GM12878 (cell line): ENCODE measurements around the gene NXPE1. TPM values are rescaled to one million over a fixed set of nuclear protein-coding genes. Genes with fewer than 3 reads are reported as not detected.

Experiments used
- ATAC-seq: fragments of 200-7000 bp; cut with Tn5 transposase; 3 replicates; pipeline ENCODE4 v1.9.1; 2020; ENCODE audit warnings: mild to moderate bottlenecking, moderate library complexity
- BruUV-seq: library from RNA; stranded (reverse); fragments of 400-500 nt; replicated peaks from 2 replicates; lab custom pipeline; 2021; lab: Mats Ljungman, UMichigan
- CTCF ChIA-PET: fragments of 300-600 bp; sonication (Branson Sonifier 250); formaldehyde crosslinking; extraction: SDS; loops from one replicate; lab custom pipeline; 2021; ENCODE audit warnings: inconsistent platforms; lab: Yijun Ruan, JAX
- POLR2A ChIA-PET: fragments of 350-600 bp; formaldehyde crosslinking; extraction: SDS; loops from one replicate; lab custom pipeline; 2021; ENCODE audit warnings: inconsistent platforms; lab: Charles Lee
- RAD21 ChIA-PET: fragments of 300-600 bp; sonication (Branson Sonifier 250); formaldehyde crosslinking; loops from one replicate; lab custom pipeline; 2023; ENCODE audit warnings: antibody characterized with exemption; ENCODE audit not compliant: unreplicated experiment; lab: Charles Lee
- SMC1A ChIA-PET: fragments of 300-600 bp; sonication (Branson Sonifier 250); formaldehyde crosslinking; loops from one replicate; lab custom pipeline; 2023; ENCODE audit not compliant: unreplicated experiment, uncharacterized antibody; lab: Charles Lee
- DNase-seq: peaks from one replicate; pipeline ENCODE4 v3.0.0-alpha.2; 2011; ENCODE audit warnings: low read depth, low spot score
- FAIRE-seq: peaks from 3 replicates; lab custom pipeline; 2011; peaks lifted over from hg19 to GRCh38; lab: Jason Lieb, UNC
- H2AFZ ChIP-seq: 2 replicates; pipeline ENCODE4 v1.6.0; 2011; ENCODE audit warnings: low read depth, low read length, control low read depth; ENCODE audit not compliant: control insufficient read depth
- H3K27ac ChIP-seq: 2 replicates; pipeline ENCODE4 v1.5.1; 2011; ENCODE audit warnings: control low read depth; ENCODE audit not compliant: control insufficient read depth, insufficient read depth
- H3K27me3 ChIP-seq, 2 experiments: replicated peaks in 1 of 2; 2 replicates each; pipeline versions ENCODE4 v1.6.0 to v1.6.1; 2011; ENCODE audit warnings: low read length in 1 of 2; ENCODE audit not compliant: control insufficient read depth in 2 of 2, insufficient read depth in 2 of 2
- H3K36me3 ChIP-seq, 2 experiments: 2 replicates each; pipeline ENCODE4 v1.5.1; 2011; ENCODE audit warnings: low read length in 1 of 2; ENCODE audit not compliant: control insufficient read depth in 2 of 2, insufficient read depth in 2 of 2
- H3K4me1 ChIP-seq: 2 replicates; pipeline ENCODE4 v1.6.1; 2011; ENCODE audit warnings: mild to moderate bottlenecking, low read length, moderate library complexity, mixed read lengths; ENCODE audit not compliant: control insufficient read depth, insufficient read depth
- H3K4me2 ChIP-seq: 2 replicates; pipeline ENCODE4 v1.6.0; 2011; ENCODE audit warnings: control low read depth; ENCODE audit not compliant: control insufficient read depth, insufficient read depth
- H3K4me3 ChIP-seq: fragments of 200-600 bp; sonication (generic); 2 replicates; pipeline ENCODE4 v1.5.1; 2016
- H3K79me2 ChIP-seq: 2 replicates; pipeline ENCODE4 v1.6.0; 2011; ENCODE audit warnings: low read length; ENCODE audit not compliant: control insufficient read depth, insufficient read depth
- H3K9ac ChIP-seq: 2 replicates; pipeline ENCODE4 v1.8.0; 2011; ENCODE audit warnings: low read length, control low read depth, mixed read lengths; ENCODE audit not compliant: control insufficient read depth, insufficient read depth
- H3K9me3 ChIP-seq: replicated peaks from 3 replicates; pipeline ENCODE4 v1.5.1; 2011; ENCODE audit warnings: mild to moderate bottlenecking, low read length; ENCODE audit not compliant: control insufficient read depth, insufficient read depth
- H4K20me1 ChIP-seq: 2 replicates; pipeline ENCODE4 v1.6.0; 2011; ENCODE audit not compliant: control insufficient read depth, insufficient read depth
- BMI1 ChIP-seq: fragments of 450-650 bp; IDR thresholded peaks from 2 replicates; pipeline ENCODE4 v1.6.1; 2016; ENCODE audit warnings: mild to moderate bottlenecking, moderate library complexity, borderline replicate concordance
- BRCA1 ChIP-seq: IDR thresholded peaks from 2 replicates; pipeline ENCODE4 v1.6.1; 2011; ENCODE audit warnings: low read depth, low read length, improper control_type of control experiment
- CEBPB ChIP-seq, 2 experiments: fragments of 150-350 bp in 1 of 2; IDR thresholded peaks; 2 replicates each; pipeline ENCODE4 v1.6.1; 2012 to 2014; ENCODE audit warnings: low read depth in 2 of 2, low read length in 2 of 2, borderline replicate concordance in 1 of 2, inconsistent platforms in 1 of 2
- CEBPZ ChIP-seq: fragments of 150-350 bp; IDR thresholded peaks from 2 replicates; pipeline ENCODE4 v1.6.1; 2016; ENCODE audit warnings: low read depth, low read length
- CTCF ChIP-seq, 3 experiments: IDR thresholded peaks in 2 of 3; conservative IDR thresholded peaks in 1 of 3; 2 replicates each; pipeline ENCODE4 v1.5.1; 2011; ENCODE audit warnings: low read depth in 3 of 3, low read length in 3 of 3, mild to moderate bottlenecking in 3 of 3, control low read depth in 2 of 3, moderate library complexity in 2 of 3, inconsistent platforms in 1 of 3, mixed read lengths in 1 of 3; ENCODE audit not compliant: control insufficient read depth in 2 of 3, insufficient read depth in 1 of 3; ENCODE audit errors: extremely low read depth in 1 of 3
- EZH2 ChIP-seq: IDR thresholded peaks from 2 replicates; pipeline ENCODE4 v1.6.1; 2012; ENCODE audit warnings: low read depth, mild to moderate bottlenecking, control low read depth, inconsistent platforms, low read length, borderline replicate concordance; ENCODE audit not compliant: control insufficient read depth
- HDAC2 ChIP-seq: fragments of 200-600 bp; sonication (generic); IDR thresholded peaks from 2 replicates; pipeline ENCODE4 v1.6.1; 2017
- HDAC6 ChIP-seq: fragments of 200-600 bp; sonication (generic); IDR thresholded peaks from one replicate; pipeline ENCODE4 v1.8.0; 2017; ENCODE audit warnings: antibody characterized with exemption; ENCODE audit not compliant: unreplicated experiment
- MYC ChIP-seq: IDR thresholded peaks from 2 replicates; pipeline ENCODE4 v1.6.1; 2011; ENCODE audit warnings: mild to moderate bottlenecking, low read length, moderate library complexity, inconsistent platforms; ENCODE audit not compliant: insufficient read depth, insufficient replicate concordance, insufficient read length, severe bottlenecking
- NKRF ChIP-seq: fragments of 450-650 bp; conservative IDR thresholded peaks from 2 replicates; pipeline ENCODE4 v1.6.1; 2017; ENCODE audit warnings: mild to moderate bottlenecking, moderate library complexity
- SMC3 ChIP-seq: IDR thresholded peaks from 2 replicates; pipeline ENCODE4 v1.6.1; 2011; ENCODE audit warnings: low read length, improper control_type of control experiment, borderline replicate concordance
- ZBED1 ChIP-seq: IDR thresholded peaks from 2 replicates; pipeline ENCODE4 v1.6.1; 2016; ENCODE audit warnings: borderline replicate concordance
- ZNF24 ChIP-seq: fragments of 450-650 bp; IDR thresholded peaks from 2 replicates; pipeline ENCODE4 v1.6.1; 2017; ENCODE audit warnings: antibody characterized with exemption, mild to moderate bottlenecking
- WGBS: methylation state at CpG from one replicate; pipeline ENCODE4 v1.1.6; 2016; ENCODE audit warnings: low lambda C conversion rate; ENCODE audit not compliant: insufficient replicate concordance, insufficient coverage; ENCODE audit errors: missing lambda C conversion rate; 5-methylcytosine and 5-hydroxymethylcytosine counted together
- in situ Hi-C: fragments of 300-500 bp; cut with MboI; formaldehyde crosslinking; loops from 9 replicates; pipeline ENCODE4 v1.14.3; 2018; ENCODE audit warnings: mixed read lengths
- intact Hi-C: fragments of 100-400 bp; cut with micrococcal nuclease; formaldehyde crosslinking; loops from one replicate; pipeline ENCODE4 v1.14.2; 2022; ENCODE audit not compliant: unreplicated experiment
- polyA plus RNA-seq, 11 experiments: library from polyadenylated mRNA; depleted of rRNA in 4 of 11; unstranded in 6 of 11; stranded (reverse) in 5 of 11; fragments of >200 nt; fragmentation: Nextera tagmentation in 4 of 11; fragmentation: Illumina TruSeq in 1 of 11; extraction: Ambion mirVana in 4 of 11; extraction: Trizol in 1 of 11; gene quantifications; 1 replicate in 1 of 11; 2 replicates in 10 of 11; pipeline versions ENCODE4 v1.2.1 to v1.2.3, GENCODE V29; 2011 to 2016; ENCODE audit warnings: inconsistent platforms in 2 of 11, missing spikeins in 2 of 11, low read depth in 1 of 11
- total RNA-seq, 4 experiments: library from RNA; depleted of rRNA in 3 of 4; stranded (reverse); fragments of >200 nt in 3 of 4; fragmentation: Illumina TruSeq in 1 of 4; extraction: Trizol in 1 of 4; gene quantifications; 2 replicates each; pipeline versions ENCODE4 v1.2.1 to v1.2.3, GENCODE V29; 2013 to 2021

NXPE1 gene
- total and polyA plus RNA-seq, 10 of the 15 experiments (the other 5 are each of a cell fraction or from before 2014, with no cell fraction given): not detected

GRCh38 chr11:114586797-114587196 is 27.1 kb upstream of the NXPE1 start:
- no TSS peak for BruUV-seq
- no peaks in the 10 kb centered on the region for H3K36me3 ChIP-seq
- no peak overlapping the region for H3K4me3 ChIP-seq
- DNase-seq (no peak), ATAC-seq (no peak), FAIRE-seq (no peak)
- POLR2A ChIA-PET: no interaction called here
- TF ChIP-seq BMI1 (no peak), ZBED1 (no peak), CEBPB (IDR thresholded peaks at IDR 0.05; ENCODE audit: borderline replicate concordance in 1 of 2, low read depth in 2 of 2, low read length in 2 of 2) (no peak), SMC3 (no peak), HDAC2 (no peak), NKRF (no peak), CEBPZ (no peak), ZNF24 (no peak), EZH2 (no peak), MYC (no peak), HDAC6 (no peak), CTCF (IDR thresholded peaks at IDR 0.05 in 2 of 3, conservative IDR thresholded peaks at IDR 0.05 in 1 of 3; ENCODE audit: control insufficient read depth in 2 of 3, extremely low read depth in 1 of 3, insufficient read depth in 1 of 3, low read depth in 3 of 3, low read length in 3 of 3) (no peak), BRCA1 (no peak)
- WGBS: 68% methylated on average over 5 of the region's 5 CpGs
- peaks cover 79% of the 10 kb centered on the region for H3K9me3 ChIP-seq
- intact Hi-C loops: no loop called here
- H3K4me2 ChIP-seq: no peak overlapping the region
- H3K9ac ChIP-seq: no peak overlapping the region
- no peak overlapping the region for H2AFZ ChIP-seq
- peaks cover 0 to 15% of the 10 kb centered on the region in 2 experiments; a peak in 3 of 4 replicates for H3K27me3 ChIP-seq
- no peaks in the 10 kb centered on the region for H3K4me1 ChIP-seq
- H3K79me2 ChIP-seq: no peaks in the 10 kb centered on the region
- RAD21 ChIA-PET: no interaction called here
- no peak overlapping the region for H3K27ac ChIP-seq
- CTCF ChIA-PET: interaction anchor here (1.3 kb wide), 1 partner anchor 190 kb away, joined by 3 read pairs; no protein-coding TSS in a partner anchor
- in situ Hi-C loops: loop anchor here (10.0 kb wide), 1 partner anchor 58 kb away; no protein-coding TSS in a partner anchor
- H4K20me1 ChIP-seq: no peaks in the 10 kb centered on the region
- SMC1A ChIA-PET: no interaction called here
